BLaER1 (cell line): Measurements from ENCODE around the gene EHMT2.

ENCODE experiments used
- H3K27ac ChIP-seq: shearing (Covaris generic); formaldehyde crosslinking; 2 replicates; pipeline ENCODE4 v1.8.1; 2022
- H3K27me3 ChIP-seq: shearing (Covaris generic); formaldehyde crosslinking; 2 replicates; pipeline ENCODE4 v1.8.1; 2022
- H3K36me3 ChIP-seq: shearing (Covaris generic); formaldehyde crosslinking; 2 replicates; pipeline ENCODE4 v1.8.1; 2022
- H3K4me1 ChIP-seq: shearing (Covaris generic); formaldehyde crosslinking; 2 replicates; pipeline ENCODE4 v1.8.1; 2022
- H3K4me2 ChIP-seq: shearing (Covaris generic); formaldehyde crosslinking; 2 replicates; pipeline ENCODE4 v1.8.1; 2022
- H3K4me3 ChIP-seq: shearing (Covaris generic); formaldehyde crosslinking; 2 replicates; pipeline ENCODE4 v1.8.1; 2022
- H3K9ac ChIP-seq: shearing (Covaris generic); formaldehyde crosslinking; 2 replicates; pipeline ENCODE4 v1.8.1; 2022
- H3K9me3 ChIP-seq: shearing (Covaris generic); formaldehyde crosslinking; 2 replicates; pipeline ENCODE4 v1.8.1; 2022
- H4K20me1 ChIP-seq: shearing (Covaris generic); formaldehyde crosslinking; 2 replicates; pipeline ENCODE4 v1.8.1; 2022
- Cebpa-rat ChIP-seq: shearing (Covaris generic); IDR thresholded peaks from 2 replicates; pipeline ENCODE4 v1.8.1; 2022

The EHMT2 gene

GRCh38 chr6:31879901-31880300 lies 17.6 kb downstream of the EHMT2 start:
- Histone ChIP-seq H3K4me1 (peaks cover 2% of the 10 kb centered on the region), H4K20me1 (peaks cover 19% of the 10 kb centered on the region; the same call in 1 of the 2 replicates), H3K27me3 (no peaks in the 10 kb centered on the region), H3K9me3 (no peaks in the 10 kb centered on the region), H3K36me3 (peaks cover 59% of the 10 kb centered on the region), H3K4me3 (no peak overlapping the region), H3K27ac (no peak overlapping the region), H3K4me2 (no peak overlapping the region), H3K9ac (no peak overlapping the region)
- TF ChIP-seq Cebpa-rat, result no peak

GRCh38 chr6:31879143-31879542 lies 18.4 kb downstream of the EHMT2 start:
- Histone ChIP-seq H3K9ac (no peak overlapping the region), H3K36me3 (peaks cover 52% of the 10 kb centered on the region)

GRCh38 chr6:31878726-31879125 lies 18.8 kb downstream of the EHMT2 start, which contains the start of gene SLC44A4:
Gene SLC44A4, minus strand, starts transcription at chr6:31878997. Its CDS starts 17 bp downstream, at chr6:31878980.
- Histone ChIP-seq H3K9ac (no peak within 1 kb of the TSS), H3K27ac (0 out of 2 replicates have a peak within 1 kb of the TSS, but pooled peaks have one; percentile 9), H4K20me1 (peaks cover 19% of the 10 kb centered on the region; the same call in 1 of the 2 replicates), H3K27me3 (no peaks in the 10 kb centered on the region), H3K4me1 (peaks cover 12% of the 10 kb centered on the region), H3K4me2 (no peak within 1 kb of the TSS), H3K9me3 (no peaks in the 10 kb centered on the region), H3K4me3 (no peak within 1 kb of the TSS), H3K36me3 (peaks cover 48% of the 10 kb centered on the region)
- no peak for TF ChIP-seq Cebpa-rat

More at GRCh38 chr6:31879143-31879542, 18.4 kb downstream of the EHMT2 start:
- Histone ChIP-seq H3K9me3 (no peaks in the 10 kb centered on the region), H3K4me3 (no peak overlapping the region), H3K27ac (no peak overlapping the region), H4K20me1 (peaks cover 19% of the 10 kb centered on the region; the same call in 1 of the 2 replicates), H3K4me2 (no peak overlapping the region), H3K4me1 (peaks cover 10% of the 10 kb centered on the region), H3K27me3 (no peaks in the 10 kb centered on the region)
- no peak for TF ChIP-seq Cebpa-rat

- no peak for TF ChIP-seq Cebpa-rat
- H3K4me1 ChIP-seq, result peaks cover 12% of the 10 kb centered on the region
- no peak overlapping the region for H3K4me3 ChIP-seq
- no peaks in the 10 kb centered on the region for H3K27me3 ChIP-seq
- H3K4me2 ChIP-seq, result no peak overlapping the region
- peaks cover 15% of the 10 kb centered on the region; the same call in 1 of the 2 replicates for H4K20me1 ChIP-seq
- no peaks in the 10 kb centered on the region for H3K9me3 ChIP-seq
- H3K27ac ChIP-seq, result 0 out of 2 replicates have a peak overlapping the region, but pooled peaks have one; percentile 9
- no peak overlapping the region for H3K9ac ChIP-seq
- H3K36me3 ChIP-seq, result peaks cover 43% of the 10 kb centered on the region
Observed at GRCh38 chr6:31878222-31878621, 19.3 kb downstream of the EHMT2 start.

- H3K4me2 ChIP-seq, result no peak overlapping the region
- H3K27ac ChIP-seq, result no peak overlapping the region
- H3K36me3 ChIP-seq, result peaks cover 37% of the 10 kb centered on the region
- no peak for TF ChIP-seq Cebpa-rat
- peaks cover 10% of the 10 kb centered on the region; the same call in 1 of the 2 replicates for H4K20me1 ChIP-seq
- H3K27me3 ChIP-seq, result no peaks in the 10 kb centered on the region
- H3K9me3 ChIP-seq, result no peaks in the 10 kb centered on the region
- peaks cover 12% of the 10 kb centered on the region for H3K4me1 ChIP-seq
- H3K9ac ChIP-seq, result no peak overlapping the region
- no peak overlapping the region for H3K4me3 ChIP-seq
Observed at GRCh38 chr6:31877651-31878161, 19.8 kb downstream of the EHMT2 start.

- Histone ChIP-seq H3K36me3 (peaks cover 32% of the 10 kb centered on the region), H3K27me3 (no peaks in the 10 kb centered on the region), H3K9ac (no peak overlapping the region), H3K9me3 (no peaks in the 10 kb centered on the region), H3K4me1 (peaks cover 12% of the 10 kb centered on the region), H3K27ac (no peak overlapping the region), H3K4me2 (no peak overlapping the region), H3K4me3 (no peak overlapping the region), H4K20me1 (peaks cover 8% of the 10 kb centered on the region; the same call in 1 of the 2 replicates)
- TF ChIP-seq Cebpa-rat, result no peak
Observed at GRCh38 chr6:31877125-31877650, 20.3 kb downstream of the EHMT2 start.

GRCh38 chr6:31876357-31876756 lies 21.1 kb downstream of the EHMT2 start:
- Histone ChIP-seq H3K4me3 (no peak overlapping the region), H3K4me1 (peaks cover 12% of the 10 kb centered on the region), H3K27me3 (no peaks in the 10 kb centered on the region), H3K36me3 (peaks cover 24% of the 10 kb centered on the region), H3K9me3 (no peaks in the 10 kb centered on the region), H3K4me2 (no peak overlapping the region), H4K20me1 (peaks cover 5% of the 10 kb centered on the region; the same call in 1 of the 2 replicates), H3K27ac (no peak overlapping the region), H3K9ac (no peak overlapping the region)
- no peak for TF ChIP-seq Cebpa-rat

GRCh38 chr6:31875877-31876276 lies 21.6 kb downstream of the EHMT2 start:
- no peaks in the 10 kb centered on the region for H3K9me3 ChIP-seq
- H3K4me2 ChIP-seq, result no peak overlapping the region
- H4K20me1 ChIP-seq, result peaks cover under 1% of the 10 kb centered on the region; the same call in 1 of the 2 replicates
- peaks cover 19% of the 10 kb centered on the region for H3K36me3 ChIP-seq
- H3K27ac ChIP-seq, result no peak overlapping the region
- H3K9ac ChIP-seq, result no peak overlapping the region
- H3K4me1 ChIP-seq, result peaks cover 17% of the 10 kb centered on the region
- no peak overlapping the region for H3K4me3 ChIP-seq
- TF ChIP-seq Cebpa-rat, result no peak
- H3K27me3 ChIP-seq, result no peaks in the 10 kb centered on the region

GRCh38 chr6:31874836-31875572 lies 22.5 kb downstream of the EHMT2 start:
- Histone ChIP-seq H3K9ac (no peak overlapping the region), H3K36me3 (peaks cover 10% of the 10 kb centered on the region), H3K27ac (no peak overlapping the region), H3K4me2 (no peak overlapping the region), H3K9me3 (no peaks in the 10 kb centered on the region), H4K20me1 (no peaks in the 10 kb centered on the region), H3K4me1 (peaks cover 26% of the 10 kb centered on the region), H3K27me3 (no peaks in the 10 kb centered on the region), H3K4me3 (no peak overlapping the region)
- TF ChIP-seq Cebpa-rat, result no peak
